ENCODE results near the gene TP53TG3D.
"Not testable (repeated sequence)": the region's sequence is repeated elsewhere in the genome, so short reads cannot be mapped to it uniquely, and the experiment has no call there.

DNA sequence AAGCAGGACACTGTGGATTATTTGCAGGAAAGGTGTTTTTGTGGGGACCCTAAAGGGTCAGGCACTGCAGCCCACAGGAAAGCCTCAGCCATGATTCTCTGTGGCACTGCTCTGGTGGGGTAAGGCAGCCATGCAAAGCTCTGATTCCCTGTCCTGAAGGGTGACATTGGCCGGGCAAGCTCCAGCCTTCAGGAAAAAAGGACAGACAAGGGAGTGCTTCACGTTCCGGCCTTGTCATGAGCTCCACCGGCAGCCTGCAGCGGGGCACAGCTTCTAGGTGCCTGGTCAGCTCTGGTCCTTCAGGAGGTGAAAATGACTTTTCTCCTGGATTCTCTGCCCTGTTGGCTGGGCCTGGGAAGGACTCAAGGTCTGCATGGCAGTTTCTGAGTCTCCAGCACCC lies 8.4 kb downstream of the TP53TG3D start:
- TF ChIP-seq, protein P1, sequence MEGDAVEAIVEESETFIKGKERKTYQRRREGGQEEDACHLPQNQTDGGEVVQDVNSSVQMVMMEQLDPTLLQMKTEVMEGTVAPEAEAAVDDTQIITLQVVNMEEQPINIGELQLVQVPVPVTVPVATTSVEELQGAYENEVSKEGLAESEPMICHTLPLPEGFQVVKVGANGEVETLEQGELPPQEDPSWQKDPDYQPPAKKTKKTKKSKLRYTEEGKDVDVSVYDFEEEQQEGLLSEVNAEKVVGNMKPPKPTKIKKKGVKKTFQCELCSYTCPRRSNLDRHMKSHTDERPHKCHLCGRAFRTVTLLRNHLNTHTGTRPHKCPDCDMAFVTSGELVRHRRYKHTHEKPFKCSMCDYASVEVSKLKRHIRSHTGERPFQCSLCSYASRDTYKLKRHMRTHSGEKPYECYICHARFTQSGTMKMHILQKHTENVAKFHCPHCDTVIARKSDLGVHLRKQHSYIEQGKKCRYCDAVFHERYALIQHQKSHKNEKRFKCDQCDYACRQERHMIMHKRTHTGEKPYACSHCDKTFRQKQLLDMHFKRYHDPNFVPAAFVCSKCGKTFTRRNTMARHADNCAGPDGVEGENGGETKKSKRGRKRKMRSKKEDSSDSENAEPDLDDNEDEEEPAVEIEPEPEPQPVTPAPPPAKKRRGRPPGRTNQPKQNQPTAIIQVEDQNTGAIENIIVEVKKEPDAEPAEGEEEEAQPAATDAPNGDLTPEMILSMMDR (IDR thresholded peaks at IDR 0.05): not testable (repeated sequence)
- TF ChIP-seq ZFX (IDR thresholded peaks at IDR 0.05; ENCODE audit: borderline replicate concordance): not testable (repeated sequence)

All from 22Rv1 (cell line).